ENCODE results near the gene CKS1B.

DNA sequence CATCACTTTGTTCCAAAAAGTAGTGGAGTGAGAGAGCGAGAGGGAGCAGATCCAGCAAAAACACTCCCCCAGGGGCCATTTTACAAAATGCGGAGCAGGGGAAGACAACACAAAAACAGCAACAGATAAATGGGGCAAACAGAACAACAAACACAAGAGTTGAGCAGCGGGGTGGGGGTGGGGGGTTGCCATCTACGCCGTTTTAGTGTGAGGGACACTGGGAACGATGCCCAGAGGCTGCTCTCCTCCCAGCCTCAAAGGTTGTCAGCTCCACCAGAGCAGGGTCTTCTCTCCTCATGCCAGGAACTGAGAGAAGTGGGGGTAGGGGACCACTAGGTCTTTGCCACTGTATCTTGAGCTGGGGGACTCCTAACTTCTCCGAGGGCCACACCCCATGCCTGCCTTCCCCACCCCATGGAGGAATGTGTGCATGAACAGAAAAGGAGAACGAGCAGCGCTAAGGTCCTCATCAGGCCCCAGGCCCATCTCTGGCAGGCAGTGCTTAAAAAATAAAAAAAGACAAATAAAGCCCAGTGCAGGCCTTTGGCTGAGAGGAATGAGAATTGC is 17.3 kb upstream of the CKS1B start:
- TF ChIP-seq, protein P1, sequence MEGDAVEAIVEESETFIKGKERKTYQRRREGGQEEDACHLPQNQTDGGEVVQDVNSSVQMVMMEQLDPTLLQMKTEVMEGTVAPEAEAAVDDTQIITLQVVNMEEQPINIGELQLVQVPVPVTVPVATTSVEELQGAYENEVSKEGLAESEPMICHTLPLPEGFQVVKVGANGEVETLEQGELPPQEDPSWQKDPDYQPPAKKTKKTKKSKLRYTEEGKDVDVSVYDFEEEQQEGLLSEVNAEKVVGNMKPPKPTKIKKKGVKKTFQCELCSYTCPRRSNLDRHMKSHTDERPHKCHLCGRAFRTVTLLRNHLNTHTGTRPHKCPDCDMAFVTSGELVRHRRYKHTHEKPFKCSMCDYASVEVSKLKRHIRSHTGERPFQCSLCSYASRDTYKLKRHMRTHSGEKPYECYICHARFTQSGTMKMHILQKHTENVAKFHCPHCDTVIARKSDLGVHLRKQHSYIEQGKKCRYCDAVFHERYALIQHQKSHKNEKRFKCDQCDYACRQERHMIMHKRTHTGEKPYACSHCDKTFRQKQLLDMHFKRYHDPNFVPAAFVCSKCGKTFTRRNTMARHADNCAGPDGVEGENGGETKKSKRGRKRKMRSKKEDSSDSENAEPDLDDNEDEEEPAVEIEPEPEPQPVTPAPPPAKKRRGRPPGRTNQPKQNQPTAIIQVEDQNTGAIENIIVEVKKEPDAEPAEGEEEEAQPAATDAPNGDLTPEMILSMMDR (IDR thresholded peaks at IDR 0.05; ENCODE audit: low read length): no peak
- TF ChIP-seq EZH2 (optimal IDR thresholded peaks at IDR 0.05; ENCODE audit: low read depth, low read length): no peak
